GM12873 (cell line): ENCODE results near the gene CDC14A.

Source experiments
- CTCF ChIP-seq: IDR thresholded peaks from 2 replicates; pipeline ENCODE4 v1.5.1; 2012; ENCODE audit warnings: low read depth, mild to moderate bottlenecking, moderate library complexity, low read length, control low read depth; ENCODE audit not compliant: insufficient read depth; ENCODE audit errors: missing control alignments

CDC14A gene

GRCh38 chr1:100524355-100524754, 172.0 kb downstream of the CDC14A start:
- TF ChIP-seq CTCF: no peak

- TF ChIP-seq CTCF: no peak
These were observed 174.6 kb downstream of the CDC14A start for GRCh38 chr1:100526894-100527293.

- TF ChIP-seq CTCF: no peak
These were observed 176.6 kb downstream of the CDC14A start for GRCh38 chr1:100528871-100529270.

GRCh38 chr1:100530141-100530540, 177.8 kb downstream of the CDC14A start:
- no peak for TF ChIP-seq CTCF

GRCh38 chr1:100530880-100531487, 178.7 kb downstream of the CDC14A start:
- no peak for TF ChIP-seq CTCF

- no peak for TF ChIP-seq CTCF
These were observed 180.3 kb downstream of the CDC14A start for GRCh38 chr1:100532645-100533044.

GRCh38 chr1:100535264-100535663, 183.0 kb downstream of the CDC14A start:
- no peak for TF ChIP-seq CTCF
